ENCODE measurements around the gene CHST8.

CHST8 gene

DNA sequence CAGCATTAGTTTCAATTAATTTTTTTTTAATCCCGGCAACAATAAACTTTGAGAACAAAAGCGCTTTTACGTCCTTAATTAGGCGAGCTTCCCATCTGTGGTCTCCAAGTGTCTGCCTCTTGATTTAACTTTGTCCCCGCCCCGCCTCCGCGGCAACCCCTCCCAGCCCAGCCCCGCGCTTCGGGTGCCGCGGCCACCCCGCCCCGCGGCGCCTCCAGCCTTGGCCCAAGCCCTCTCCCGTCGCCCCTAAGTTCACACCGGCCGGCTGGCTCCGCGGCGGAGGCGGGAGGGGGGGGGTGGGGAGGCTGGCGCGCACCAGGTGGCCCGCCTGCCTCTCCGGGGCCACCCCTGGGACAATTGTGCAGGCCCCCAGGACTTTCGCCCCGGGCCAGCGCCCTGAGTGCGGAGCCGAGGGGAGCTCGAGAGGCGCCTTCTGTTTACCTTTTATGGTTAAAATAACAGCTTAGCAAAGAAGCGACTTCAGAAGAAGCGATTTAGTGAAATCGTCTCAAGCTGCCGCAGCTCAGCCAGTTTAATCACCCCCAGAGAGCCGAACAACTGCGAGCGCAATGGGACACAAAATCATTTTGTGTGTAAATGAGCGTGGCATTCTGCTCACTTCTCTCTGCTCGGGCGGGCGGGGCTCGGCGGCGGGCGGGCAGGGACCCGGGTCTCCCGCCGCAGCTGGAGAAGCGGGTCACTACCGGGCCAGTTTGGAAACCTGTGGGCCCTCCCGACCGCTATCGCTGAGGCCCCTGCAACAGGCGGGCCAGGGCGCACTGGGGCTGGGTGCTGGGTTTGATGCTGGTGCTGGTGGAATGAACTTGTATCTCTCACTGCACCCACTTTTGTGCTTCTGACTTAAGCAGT lies 176.3 kb downstream of the CHST8 start:
- DNase-seq = no peak

DNA sequence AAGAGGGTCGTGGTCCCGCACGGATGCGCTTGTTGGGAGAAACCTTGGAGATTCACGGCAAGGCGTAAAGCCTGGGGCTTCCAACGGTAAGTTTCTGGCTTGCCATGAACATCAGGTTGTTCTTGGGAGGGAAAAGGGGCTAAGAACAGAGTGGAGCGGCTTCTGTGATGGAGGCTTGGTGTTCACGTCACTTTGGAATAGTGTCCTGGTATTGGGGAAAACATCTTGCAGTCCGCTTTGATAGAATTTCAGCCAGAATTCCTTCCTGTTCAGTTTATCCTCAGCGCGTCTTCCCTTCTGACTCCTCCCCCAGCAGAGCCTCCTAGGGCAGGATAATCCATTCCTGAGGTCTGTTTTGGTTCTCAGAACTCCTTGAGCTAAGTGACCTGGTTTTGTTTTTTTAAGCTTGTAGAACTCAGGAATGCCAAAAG lies 176.9 kb downstream of the CHST8 start:
- no peak for DNase-seq

DNA sequence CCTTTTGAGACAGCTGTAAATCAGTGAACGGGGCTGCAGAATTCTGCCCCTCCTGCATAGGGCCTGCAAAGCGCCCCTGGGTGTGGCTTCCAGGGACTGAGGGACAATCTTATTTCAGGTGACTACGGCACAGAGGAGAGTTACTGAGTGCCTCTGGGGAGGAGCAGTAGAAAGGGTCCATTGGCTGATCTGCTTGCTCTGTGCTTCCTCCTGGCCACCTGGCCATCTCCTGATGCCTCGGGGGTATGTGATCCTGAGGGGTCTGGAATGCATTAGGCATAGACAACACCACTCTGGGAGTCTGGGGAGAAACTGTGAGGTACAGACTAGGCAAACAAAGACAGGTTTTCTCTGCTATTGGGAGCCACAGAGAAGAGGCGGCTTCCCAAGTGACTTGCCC lies 177.7 kb downstream of the CHST8 start:
- no peak for DNase-seq

DNA sequence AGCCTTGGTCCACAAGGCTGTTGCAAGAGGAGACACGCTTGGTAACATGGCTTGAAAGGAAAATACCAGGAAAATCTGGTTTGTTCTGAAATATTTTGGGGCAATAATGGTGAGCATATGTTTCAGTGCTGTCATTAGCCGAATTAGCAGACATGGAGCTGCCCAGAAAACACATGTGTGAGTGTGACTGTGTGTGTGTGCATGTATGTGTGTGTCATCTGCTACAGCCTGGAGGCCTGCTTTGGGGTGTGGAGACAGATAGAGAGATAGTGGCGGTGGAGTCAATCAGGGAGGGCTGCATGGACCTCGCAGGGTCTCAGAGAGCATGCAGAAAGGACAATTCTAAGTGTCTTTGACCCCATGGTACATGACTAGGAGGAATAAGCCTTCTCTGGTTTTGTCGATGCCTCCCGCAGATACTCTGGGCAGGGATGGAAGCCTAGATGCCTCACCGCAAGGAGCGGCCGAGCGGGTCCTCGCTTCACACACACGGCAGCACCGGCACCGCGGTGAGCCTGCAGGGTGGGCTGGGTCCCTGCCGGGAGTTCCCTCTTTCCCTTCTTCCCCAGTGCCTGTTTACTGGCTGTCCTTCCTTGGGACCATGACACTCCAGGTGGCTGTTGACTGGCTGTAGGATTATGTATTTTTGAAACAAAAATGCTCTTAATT lies 178.4 kb downstream of the CHST8 start:
- no peak for DNase-seq

DNA sequence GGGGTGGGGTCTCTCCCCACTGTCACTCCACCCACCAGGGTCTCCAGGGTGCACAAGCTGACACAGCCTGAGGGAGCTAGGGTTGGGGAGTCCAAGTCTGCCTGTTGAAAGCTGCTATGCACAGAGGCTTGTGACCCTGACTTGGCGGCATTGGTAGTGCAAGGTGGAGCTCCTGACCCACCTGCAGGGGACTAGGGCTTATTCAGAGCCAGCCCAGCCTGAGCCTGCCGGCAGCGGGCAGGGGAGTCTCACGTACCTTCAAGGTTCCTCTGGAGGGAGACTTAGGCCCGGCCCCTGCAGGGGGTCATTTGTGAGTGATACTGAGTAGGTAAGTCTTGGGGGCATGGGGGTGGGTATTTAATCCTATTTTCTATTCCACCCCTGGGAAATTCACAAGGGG lies 179.7 kb downstream of the CHST8 start:
- DNase-seq = no peak

DNA sequence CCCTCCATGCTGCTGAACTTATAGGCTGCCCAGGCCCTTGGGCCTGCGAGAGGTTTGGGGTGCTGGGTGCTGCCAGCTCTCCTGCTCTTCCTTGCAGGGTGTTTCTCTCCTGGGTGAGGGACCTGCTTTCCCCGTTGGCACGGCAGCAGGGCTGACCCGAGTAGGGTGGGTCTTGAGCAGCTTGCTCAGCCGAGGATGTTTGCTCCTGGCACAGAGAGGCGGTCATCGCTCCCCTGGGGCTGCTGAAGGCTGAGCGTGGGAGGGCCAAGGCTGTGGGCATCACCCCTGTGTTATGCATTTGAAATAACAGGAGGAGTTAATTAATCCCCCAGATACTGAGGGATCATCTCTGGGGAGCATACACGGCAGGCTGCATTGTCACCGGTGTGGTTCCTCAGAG lies 180.2 kb downstream of the CHST8 start:
- DNase-seq = no peak

DNA sequence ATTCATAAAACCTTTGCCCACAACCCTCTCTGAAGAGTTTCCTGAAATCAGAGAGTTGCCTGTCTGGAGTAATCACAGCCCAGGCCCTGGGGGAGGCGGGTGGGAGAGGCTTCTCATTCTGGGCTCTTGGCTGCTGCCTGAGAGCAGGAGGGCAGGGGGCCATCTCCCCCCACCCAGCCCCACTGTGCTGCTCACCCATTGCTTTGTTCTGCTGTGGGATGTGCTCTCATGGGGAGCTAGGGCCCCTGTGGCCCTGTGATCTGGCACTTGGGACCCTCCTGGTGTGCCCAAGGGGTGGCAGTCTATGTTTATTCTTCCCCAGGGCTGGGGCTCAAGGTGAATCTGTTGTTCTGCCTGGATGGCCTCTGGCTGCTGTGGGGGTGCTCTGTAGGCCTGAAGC lies 181.0 kb downstream of the CHST8 start:
- no peak for DNase-seq

DNA sequence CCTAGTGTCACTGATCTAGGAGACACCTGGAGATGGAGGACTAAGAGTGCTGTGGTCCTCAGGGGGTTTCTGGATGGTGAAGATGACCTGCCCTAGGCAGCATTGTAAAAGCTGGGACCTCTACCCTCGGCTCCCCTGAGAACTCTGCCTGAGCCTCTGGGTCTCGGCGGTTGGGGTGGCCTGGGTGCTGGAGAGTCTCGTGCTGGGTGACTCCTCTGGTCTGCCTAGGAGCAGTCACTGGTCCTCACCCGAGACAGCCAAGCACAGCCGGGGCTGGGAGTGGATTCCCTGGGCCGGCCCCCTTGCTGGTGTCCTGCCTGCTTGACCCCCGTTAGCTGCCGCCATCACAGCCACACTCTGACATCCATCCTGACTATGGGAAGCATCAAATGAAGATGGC lies 181.6 kb downstream of the CHST8 start:
- DNase-seq = no peak

DNA sequence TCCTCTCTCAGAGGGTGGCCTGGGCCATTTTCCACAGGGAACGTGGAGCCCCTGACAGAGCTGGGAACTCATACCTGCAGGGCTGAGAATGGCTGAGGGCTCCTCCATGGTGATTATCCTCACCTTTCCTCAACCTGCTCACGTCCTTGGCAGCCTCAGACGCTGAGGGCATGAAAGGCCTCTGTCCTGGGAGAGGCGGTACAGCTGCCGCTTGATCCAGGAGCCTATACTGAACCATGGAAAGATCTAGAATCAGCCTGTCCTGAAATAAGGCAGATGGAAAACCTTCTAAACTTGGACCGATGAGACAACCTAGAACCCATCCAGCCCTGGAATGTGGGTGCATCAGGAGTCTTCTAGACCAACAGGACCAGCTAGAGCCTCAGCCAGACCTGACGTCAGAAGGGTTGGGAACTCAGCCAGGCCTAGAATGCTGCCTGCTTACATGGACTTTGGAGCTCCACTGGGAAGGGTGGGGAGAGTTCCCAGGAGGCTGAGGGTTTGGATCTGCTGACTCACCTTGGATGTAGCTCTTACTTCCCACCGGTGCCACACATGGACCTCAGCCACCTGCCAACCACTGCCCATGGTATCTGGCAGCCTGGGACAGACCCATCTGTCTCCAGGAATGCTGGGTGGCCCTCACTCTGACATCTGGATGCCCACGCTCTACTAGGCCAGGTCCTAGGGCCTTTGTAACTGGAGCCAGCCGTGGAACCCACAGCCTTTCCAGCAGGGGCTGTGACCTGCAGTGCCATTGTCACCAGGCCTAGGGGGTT lies 182.5 kb downstream of the CHST8 start:
- no peak for DNase-seq

DNA sequence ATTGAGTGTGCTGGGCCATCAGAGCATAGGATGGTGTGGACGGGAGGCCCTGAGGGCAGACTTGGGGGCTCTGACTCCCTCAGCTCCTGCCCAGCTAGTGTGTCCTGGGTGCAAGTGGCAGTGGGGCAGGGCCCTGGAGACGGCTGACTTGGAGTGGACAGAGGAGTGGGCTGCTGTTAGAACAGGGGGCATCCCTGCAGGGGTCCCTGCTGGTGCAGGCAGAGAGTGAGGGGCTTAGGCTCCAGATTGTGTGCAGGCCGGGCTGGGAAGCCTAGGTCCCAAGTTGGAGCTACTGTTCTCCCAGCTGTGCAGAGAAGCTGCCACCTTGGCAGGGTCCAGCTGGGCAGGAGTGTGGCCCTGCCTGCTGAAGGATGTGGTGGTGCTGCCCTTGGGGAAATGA lies 183.6 kb downstream of the CHST8 start:
- no peak for DNase-seq

DNA sequence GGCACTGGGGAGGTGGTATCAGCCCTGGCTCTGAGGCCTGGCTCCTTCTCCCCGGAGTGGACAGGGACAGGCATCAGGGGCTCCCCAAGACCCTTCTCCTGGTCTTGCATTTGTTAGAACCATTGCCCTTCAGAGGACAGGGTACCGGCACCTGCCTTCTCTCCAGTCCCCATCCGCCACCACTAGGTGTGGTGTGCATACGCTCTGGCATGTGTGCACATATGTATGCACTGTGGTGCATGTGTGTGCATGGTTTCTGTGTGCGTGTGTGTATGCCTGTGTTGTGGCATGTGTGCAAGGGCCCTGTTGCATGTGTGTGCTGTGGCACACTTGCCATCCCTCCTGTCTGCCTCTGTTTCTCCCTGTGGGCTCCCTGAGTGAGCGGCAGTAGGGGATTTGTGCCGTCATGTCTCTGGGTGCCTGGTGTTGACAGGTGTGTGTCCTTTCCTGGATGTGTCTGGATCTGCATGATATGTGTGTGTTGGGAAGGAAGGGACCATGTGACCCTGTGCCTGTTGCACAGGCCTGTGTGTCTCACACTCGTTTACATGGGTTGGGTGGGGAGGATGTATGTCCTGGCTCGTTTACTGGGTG lies 184.2 kb downstream of the CHST8 start:
- no peak for DNase-seq

DNA sequence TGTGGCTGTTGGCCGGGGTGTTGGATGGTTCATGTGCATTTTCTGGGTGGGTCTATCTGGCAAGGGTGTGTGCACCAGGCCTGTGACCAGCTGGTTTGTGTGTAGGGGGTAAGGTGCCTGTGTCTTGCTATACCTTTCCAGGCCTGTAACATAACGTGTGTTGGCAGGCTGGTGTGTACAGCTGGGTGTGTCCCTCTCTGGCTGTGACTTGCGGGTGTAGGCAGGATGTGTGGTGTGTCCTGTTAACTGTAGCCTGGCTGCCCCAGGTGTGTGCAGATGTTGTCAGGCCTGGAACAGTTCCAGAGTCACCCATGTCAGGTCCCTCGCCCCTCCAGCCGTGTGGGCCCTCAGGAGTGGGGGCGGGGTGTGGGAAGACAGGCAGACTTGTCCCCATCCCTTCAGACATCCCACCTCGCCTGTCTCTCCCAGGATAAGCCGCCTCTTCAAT lies 184.7 kb downstream of the CHST8 start:
- no peak for DNase-seq

DNA sequence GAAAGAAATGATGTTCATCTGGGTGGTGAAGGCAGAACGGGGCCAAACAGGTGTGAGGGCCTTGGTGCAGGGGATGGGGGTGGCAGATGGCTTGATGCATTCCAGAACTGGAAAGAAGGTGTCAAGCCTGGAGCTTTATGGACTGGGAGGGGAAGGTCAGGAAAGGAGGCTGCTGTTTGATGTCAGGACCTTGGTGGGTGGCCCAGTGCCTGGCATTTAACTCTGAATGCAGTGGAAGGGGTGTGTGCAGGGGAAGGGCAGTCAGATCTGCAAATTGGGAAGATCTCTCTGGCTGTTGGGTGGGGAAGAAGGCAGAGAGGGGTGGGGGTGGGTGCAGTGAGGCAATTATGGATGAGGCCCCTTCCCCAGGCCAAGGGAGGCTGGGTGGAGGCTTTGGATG lies 186.6 kb downstream of the CHST8 start:
- DNase-seq = no peak

DNA sequence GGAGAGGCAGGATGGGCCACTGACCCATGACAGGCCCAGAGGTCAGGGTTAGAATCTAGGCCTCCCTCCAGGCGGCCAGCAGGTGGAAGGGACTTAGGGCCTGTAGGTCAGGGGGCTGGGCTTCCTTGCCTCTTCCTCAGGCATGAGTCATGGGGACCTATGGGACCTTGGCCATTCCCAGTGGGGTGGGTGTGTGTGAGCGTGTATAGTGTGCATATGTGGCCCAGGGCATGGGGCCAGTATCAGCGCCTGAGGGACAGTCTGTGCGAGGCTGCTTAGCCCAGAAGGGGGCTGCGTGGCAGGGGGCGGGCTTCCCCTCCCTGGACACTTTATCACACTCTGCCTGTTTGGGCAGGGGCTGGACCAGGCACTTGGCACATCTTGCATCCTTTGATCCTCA lies 188.2 kb downstream of the CHST8 start:
- DNase-seq = no peak

DNA sequence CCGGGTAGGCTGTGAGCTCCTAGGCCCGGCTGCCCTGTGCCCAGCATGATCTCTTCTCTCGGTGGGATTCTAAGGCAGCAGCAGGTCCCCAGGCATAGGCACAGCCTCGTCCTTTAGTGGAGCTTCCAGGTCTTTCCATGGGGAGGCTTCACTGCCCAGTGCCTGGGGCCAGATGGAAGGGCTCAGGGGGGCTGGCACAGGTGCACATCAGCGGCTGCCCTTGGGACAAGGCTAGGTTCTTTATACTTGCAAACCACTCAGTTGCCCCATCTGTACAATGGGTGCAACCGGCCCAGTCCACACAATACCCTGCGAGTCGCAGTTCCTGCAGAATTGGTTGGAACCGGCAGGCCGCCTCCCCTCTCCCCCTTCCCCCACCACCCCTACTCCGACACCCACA lies 189.1 kb downstream of the CHST8 start:
- DNase-seq = no peak

DNA sequence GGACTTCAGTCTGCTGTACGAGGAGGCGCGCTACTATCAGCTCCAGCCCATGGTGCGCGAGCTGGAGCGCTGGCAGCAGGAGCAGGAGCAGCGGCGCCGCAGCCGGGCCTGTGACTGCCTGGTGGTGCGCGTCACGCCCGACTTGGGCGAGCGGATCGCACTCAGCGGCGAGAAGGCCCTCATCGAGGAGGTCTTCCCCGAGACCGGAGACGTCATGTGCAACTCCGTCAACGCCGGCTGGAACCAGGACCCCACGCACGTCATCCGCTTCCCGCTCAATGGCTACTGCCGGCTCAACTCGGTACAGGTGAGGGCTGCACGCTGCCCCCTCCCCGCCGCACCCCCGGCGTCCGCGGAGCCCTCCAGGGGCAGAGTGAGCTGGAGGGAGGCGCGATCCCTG lies 189.5 kb downstream of the CHST8 start:
- DNase-seq = no peak

DNA sequence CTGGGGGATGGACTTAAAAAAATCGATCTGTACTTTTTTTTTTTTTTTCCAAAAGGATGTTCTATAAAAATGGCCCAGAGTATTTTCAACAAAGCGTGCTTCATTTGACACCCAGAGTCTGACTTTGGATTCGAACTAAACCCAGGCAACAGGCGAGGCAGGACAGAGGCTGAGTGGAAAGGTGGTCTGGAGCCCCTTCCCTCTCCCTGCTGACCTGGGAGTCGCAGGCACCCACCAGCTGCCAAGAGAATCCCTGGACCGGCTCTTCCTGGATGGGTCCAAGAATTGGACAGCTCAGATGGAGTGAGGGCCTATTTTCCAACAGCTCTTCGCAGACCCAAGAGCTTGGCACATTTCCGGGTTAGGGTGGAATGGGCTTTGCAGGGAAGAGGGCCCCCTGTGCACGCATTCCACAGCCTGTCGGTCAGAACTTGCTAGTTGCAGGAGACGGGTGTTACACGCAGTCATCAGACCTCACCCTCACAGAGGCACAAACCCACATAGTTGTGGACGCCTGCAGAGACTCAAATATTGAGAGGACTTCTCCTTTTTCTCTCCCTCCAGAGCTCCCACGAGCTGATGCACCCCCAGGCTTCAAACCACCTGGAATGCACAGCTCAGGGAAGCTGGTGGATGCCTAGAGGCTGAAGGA lies 190.1 kb downstream of the CHST8 start:
- DNase-seq = no peak

DNA sequence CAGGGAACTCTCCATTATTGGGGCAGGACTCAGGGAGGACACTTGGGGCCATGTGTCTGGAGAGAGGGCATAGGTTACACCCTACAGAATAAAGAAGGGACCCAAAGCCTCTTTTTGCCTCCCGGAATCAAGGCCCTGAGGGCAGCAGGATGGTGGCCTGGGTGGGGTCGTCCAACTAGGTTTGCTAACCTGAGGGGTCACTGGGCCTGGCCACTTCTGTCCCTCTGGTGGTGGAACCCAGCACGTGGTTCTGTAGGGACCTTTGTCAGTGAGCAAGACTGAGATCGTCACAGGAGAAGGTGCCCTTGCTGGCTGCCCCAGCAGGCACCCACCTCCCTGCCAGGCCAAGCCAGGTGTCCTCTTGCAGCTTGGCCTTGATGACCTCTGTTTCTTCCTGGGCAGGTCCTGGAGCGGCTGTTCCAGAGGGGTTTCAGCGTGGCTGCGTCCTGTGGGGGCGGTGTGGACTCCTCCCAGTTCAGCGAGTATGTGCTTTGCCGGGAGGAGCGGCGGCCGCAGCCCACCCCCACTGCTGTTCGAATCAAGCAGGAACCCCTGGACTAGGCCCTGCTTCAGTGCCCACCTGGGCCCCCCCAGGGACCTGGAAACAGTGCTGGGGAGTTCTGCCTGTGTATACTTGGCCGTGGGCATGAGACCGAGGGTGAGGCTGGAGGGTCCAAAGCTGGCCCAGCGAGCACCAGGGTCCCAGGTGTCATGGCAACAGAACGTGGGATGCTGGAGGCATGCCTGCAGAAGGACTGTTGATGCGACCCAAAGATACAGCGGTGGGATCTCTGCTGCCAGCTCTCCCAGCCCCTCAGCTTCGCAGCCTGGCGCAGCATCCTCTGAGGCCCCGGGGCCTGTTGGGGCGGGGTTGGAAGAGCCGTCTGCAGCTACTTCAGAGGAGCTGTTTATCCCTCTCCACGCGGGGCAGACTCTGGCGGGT lies 190.9 kb downstream of the CHST8 start:
- no peak for DNase-seq

DNA sequence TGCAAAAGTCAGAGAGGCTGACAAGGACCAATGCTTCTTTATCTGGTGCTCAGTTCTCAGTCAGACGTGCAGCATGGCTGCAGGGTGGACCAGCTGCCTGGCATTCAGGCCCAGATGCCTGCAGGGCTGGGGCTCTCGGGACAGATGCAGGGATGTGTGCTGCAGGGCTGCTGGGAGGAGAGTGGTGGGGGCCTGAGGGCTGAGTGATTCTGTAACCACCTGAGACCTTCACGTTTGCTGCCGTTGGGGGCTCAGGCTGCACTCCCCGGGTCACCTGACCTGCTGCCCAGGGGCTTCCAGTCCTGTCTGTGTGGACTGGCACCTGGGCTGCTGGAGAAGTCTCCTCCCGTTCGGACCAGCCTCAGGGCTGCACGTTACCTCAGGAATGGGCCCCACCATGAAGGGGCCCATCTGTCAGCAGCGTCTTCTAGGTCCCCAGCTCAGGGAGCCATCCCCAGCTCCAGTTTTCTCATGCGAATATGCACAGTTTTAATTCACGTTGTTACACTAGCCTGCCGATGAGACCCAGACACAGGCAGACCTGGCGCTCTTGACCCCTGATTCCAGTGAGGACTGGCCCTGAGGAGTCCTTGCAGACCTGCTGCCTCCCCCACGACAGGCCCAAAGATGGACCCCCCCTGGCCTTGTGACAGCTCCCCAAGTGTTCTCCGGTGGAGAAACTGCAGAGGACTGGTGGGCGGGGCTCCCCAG lies 191.8 kb downstream of the CHST8 start:
- DNase-seq = no peak

DNA sequence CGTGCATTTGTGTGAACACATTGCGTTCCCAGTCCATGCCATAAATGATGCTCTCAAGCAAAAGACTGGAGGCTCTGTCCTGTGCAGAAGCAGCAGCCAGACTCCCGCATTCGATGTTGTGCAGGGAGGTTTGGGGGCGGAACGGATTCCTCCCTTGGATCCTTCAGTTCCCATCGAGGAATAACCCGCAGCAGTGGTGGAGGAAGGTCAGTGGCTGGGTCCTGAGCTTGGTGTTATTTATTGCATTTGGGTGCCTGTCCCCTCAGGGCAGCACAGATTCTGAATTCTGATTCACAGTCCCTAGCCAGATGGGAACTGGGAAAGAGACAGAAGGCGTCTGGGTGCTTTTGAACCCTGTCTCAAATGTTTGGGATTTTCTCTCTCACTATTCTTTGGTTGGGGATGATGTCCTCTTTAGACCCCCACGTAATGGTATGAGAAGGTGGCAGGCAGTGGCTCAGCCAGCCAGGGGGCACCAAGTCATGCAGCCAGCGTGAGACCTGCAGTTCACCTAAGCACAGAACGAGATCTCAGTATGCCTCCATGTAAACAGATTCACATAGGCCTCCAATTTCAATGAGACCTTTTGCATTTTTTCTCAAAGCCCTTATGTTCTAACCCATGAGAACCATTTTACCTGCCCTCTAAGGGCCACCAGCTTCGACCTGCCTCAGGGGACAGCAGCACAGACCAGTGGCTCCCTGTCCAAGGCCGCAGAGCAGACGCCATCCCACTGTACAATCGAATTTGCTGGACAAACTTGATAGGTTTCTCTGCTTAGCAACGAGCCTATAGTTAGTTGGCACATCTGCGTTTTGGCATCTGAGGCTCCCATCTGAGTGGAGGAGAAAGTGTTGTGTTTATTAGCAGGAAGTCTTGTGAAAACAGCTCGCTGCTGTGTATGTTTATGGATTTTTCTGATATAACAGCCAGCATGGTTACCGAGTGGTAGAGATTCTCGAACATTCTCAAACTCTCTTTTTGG lies 192.7 kb downstream of the CHST8 start:
- no peak for DNase-seq
